Vagina (tissue), 2 donors: ENCODE measurements around the gene VTA1.

Experiments used
- CTCF ChIP-seq, 3 experiments: fragments of 450-650 bp in 2 of 3; fragments of 200-600 bp in 1 of 3; sonication (generic) in 1 of 3; IDR thresholded peaks; one replicate each; pipeline ENCODE4 v1.5.1; 2017 to 2019; ENCODE audit warnings: antibody characterized with exemption in 3 of 3, mild to moderate bottlenecking in 2 of 3, moderate library complexity in 2 of 3
- POLR2A ChIP-seq, 2 donors: fragments of 450-650 bp; IDR thresholded peaks; one replicate each; pipeline ENCODE4 v1.6.1; 2017; ENCODE audit warnings: antibody characterized with exemption in 2 of 2, mild to moderate bottlenecking in 2 of 2, moderate library complexity in 2 of 2
- POLR2AphosphoS5 ChIP-seq, 2 donors: sonication (generic); formaldehyde crosslinking; IDR thresholded peaks; one replicate each; pipeline ENCODE4 v1.9.0; 2017; ENCODE audit warnings: antibody characterized with exemption in 2 of 2, mild to moderate bottlenecking in 2 of 2, low read depth in 1 of 2; ENCODE audit not compliant: insufficient read depth in 1 of 2

GRCh38 chr6:142167071-142167470, 20.0 kb downstream of the VTA1 start:
- TF ChIP-seq CTCF (IDR thresholded peaks at IDR 0.05) (no peak), POLR2A (IDR thresholded peaks at IDR 0.05) (no peak), POLR2AphosphoS5 (IDR thresholded peaks at IDR 0.05; ENCODE audit: insufficient read depth in 1 of 2, low read depth in 1 of 2) (no peak)
